GM21619 (cell line): ENCODE measurements around the gene TRMT61A.

Experiments used
- ATAC-seq: cut with Tn5 transposase; IDR thresholded peaks from one replicate; pipeline ENCODE4 v1.9.1; 2021; ENCODE audit not compliant: unreplicated experiment

Gene TRMT61A

DNA sequence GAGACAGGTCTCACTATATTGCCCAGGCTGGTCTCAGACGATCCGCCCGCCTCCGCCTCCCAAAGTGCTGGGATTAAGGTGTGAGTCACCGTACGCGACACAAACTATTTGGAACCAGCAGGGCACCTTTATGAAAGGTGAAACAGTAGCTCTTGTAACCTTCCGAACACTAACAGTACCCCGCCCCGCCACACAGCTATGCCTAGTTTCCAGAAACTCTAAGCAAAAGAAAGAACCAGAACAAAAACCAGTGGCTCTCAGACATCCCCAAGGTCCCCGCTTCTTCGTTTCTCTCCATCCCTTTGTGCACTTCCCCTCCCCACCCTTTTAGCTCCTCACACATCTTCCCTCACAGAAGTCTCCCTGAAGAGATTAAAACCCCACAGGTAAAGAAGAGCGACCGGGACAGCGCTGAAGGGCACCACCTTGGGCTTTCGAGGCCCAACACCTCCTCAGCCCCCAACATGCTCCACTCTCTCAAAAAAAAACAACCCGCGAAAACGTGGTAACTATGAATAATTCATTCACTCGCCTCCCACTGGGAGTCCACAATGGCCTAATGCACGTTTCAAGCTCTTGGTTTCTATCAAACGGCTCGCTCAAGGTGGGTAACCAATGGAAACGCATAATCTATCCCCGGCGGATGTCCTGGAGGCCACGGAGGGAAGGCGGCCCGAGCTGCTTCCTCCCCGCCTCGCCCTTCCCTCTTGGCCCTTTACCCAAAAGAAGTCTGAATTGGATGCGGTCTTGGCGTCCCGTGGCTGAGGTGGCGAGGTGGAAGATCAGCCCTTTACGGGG, 32.6 kb downstream of the TRMT61A start:
- ATAC-seq = peak; percentile 29

DNA sequence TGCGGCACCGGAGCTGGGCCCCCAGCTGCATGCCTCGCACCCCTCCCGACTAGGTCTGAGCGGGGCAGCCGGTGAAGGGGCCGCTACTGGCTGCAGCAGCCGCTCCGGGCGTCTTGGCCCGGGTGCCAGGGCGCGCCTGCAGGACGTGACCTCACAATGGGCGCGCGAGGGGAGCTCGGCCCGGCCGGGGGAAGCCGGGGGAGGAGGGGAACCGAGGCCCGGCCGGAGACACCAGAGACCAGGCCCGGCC, 33.1 kb downstream of the TRMT61A start:
- peak; percentile 23 for ATAC-seq

DNA sequence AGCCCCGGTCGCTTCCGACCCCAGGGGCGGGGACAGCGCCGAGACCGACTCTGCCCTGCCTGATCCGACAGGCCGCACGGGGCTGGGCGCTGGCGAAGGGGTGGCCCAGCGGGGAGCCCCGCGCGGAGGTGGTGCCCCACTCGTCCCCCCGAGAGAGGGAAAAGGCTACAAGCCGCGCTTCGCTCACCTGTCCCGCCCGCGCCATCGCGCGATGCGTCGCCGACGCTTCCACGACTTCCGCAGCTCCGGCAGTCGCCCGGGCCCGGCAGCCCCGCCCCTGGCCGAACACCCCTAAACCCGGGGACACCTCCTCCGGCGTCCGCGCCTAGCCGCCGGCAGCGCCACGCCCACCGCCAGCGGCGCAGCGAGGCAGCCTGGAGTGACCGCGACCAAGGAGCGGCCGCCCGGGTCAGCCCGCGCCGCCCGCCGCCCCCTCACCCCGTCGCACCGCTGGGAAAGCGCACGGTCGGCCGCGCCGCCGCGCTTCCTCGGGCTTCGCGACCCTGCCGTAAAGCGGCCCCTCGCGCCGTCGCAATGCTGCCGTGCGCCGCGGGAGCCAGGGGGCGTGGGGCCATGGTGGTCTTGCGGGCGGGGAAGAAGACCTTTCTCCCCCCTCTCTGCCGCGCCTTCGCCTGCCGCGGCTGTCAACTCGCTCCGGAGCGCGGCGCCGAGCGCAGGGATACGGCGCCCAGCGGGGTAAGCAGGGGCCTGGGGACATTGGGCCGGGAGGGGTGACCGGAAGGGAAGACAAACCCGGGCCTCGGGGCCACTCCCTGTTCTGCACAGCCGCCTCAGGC, 33.6 kb downstream of the TRMT61A start, which contains the start of the genes BAG5 and COA8:
TSS of gene BAG5 (minus strand) at position 229 of the 797 bp plus-strand sequence. CDS start 1,493 bp downstream, outside the sequence.
TSS of gene COA8 (plus strand) at position 532 of the 797 bp plus-strand sequence. CDS start at position 574, 42 bp downstream.
- ATAC-seq = peak; percentile 74

GRCh38 chr14:103563226-103563620, 34.2 kb downstream of the TRMT61A start:
- no peak for ATAC-seq

DNA sequence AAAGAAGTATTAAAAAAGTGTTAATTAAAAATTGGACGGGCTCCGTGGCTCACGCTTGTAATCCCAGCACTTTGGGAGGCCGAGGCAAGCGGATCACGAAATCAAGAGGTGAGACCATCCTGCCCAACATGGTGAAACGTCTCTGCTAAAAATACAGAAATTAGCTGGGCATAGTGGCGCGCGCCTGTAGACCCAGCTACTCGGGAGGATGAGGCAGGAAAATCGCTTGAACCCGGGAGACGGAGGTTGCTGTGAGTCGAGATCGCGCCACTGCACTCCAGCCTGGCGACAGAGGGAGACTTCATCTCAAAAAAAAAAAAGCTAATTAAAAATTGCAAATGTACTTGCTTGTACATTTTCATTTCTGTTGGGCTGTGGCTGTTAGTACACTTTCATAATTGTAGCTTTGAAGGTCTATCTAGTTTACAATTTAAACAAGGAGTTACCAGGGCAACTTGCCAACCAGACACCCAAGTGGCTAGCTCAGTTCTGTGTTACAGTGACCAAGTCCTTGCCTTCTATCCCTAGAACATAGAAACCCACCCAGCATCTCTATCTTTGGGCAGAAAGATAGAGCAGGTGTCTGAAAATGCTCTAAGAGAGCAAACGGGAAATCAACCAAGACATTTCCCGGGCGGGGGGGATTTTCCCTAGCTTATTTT, 35.0 kb downstream of the TRMT61A start:
- no peak for ATAC-seq

DNA sequence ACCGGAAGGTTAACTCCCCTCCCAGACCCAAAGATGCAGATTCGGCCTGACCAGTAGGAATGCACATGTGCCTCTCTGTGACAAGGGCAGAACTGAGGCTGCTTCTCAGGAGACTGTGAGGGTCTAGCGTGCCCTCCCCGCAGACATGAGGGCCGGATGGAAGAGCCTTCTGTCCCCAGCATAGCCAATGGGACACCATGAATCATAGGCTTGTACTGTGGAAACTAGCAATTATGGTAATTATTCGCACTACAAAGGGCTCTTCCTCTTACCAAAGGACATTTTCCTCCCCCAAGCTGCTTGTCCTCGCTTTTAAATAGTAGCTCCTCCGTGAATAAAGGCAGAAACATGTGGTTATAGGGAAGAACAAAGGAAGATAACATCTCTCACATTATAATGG, 40.0 kb downstream of the TRMT61A start:
- no peak for ATAC-seq

GRCh38 chr14:103569408-103569807, 40.4 kb downstream of the TRMT61A start:
- no peak for ATAC-seq

DNA sequence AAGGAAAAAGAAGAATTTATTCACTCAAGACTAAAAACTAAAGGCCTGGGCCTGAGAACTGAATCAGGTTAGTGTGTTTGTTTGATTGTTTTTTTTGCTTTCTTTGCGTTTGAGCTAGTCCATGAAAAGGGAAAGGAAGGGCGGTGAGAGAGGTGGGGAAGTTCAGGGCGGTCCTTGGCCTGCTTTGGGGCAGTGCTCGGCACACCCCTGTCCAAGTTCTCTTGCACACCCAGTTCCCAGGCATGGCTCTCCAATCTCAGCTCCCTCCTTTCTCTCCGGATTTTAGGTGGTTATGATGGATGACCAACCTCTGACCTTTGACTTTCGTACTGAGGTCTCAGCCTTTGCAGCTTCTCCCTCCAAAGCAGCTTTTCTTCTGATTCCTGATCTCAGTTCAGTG, 45.1 kb downstream of the TRMT61A start:
- ATAC-seq = no peak

GRCh38 chr14:103574707-103575285, 45.8 kb downstream of the TRMT61A start:
- ATAC-seq = no peak

DNA sequence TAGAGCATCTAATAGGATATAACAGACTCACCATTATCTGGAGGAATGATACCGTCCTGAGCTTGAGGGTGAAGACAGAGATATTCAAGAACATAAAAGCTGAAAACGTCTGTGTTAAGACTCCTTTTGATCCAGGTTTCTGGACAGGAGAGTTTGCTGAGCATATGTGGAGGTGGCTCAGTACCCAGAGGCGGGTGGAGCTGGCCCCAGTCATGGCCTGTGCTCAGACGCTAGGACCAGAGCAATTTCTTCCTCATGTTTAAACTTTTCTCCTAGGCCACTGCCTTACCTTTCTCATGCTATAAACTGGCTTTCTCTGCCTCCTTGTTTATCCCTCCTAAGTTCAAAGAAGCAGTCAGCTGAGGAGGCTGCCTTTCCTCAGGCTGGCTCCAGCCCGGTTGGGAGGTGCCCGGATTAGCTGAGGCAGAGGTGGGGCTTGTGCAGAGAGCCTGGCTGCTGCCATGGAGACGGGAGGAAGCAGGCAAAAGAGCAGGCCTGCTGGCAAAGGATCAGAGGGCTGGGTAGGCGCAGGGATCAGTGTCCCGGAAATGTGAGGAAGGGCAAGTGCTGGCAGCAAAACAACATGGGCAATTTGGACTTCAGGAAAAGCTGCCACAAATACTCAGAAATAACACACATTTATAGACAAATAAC, 47.5 kb downstream of the TRMT61A start:
- ATAC-seq = no peak

GRCh38 chr14:103578401-103579075, 49.5 kb downstream of the TRMT61A start:
- no peak for ATAC-seq

DNA sequence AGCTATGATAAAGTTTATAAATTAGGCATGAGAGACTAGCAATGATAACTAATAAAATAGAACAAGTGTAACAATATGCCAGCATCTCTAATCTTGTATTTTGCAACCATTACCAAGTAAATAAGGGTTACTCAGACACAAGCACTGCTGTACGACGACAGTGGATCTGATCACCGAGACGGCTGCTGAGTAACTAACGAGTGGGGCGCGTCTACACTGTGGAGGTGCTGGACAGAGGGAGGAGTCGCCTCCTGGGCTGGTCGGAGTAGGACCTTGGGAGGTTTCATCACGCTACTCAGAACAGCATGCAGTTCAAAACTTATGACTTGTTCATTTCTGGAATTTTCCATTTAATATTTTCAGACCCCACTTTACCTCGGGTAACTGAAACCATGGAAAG, 52.2 kb downstream of the TRMT61A start:
- no peak for ATAC-seq

GRCh38 chr14:103581954-103582703, 53.1 kb downstream of the TRMT61A start:
- no peak for ATAC-seq

DNA sequence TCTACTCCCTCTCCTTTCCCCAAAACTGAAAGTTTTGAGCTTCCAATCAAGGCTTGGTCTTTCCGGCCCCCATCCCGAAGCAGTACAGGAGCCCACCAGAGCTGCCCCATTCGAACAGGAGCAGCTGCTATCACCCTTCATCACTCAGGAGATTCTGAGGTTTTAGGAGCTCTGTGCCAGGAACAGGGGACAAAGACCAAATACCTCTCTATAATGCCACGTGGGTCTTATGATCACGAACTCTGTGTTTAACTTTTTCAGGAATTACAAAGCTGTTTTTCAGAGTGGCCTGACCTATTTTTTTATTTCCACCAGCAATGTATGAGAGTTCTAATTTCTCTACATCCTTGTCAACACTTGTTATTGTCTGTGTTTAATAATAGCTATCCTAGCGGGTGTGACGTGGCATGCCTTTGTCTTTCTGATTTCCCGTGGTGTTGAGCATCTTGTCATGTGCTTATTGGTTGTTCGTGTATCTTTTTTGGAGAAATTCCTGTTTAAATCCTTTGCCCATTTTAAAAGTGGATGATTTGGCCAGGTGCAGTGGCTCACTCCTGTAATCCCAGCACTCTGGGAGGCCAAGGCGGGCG, 55.4 kb downstream of the TRMT61A start:
- no peak for ATAC-seq
